Cardiac septum (tissue), 1 donor: ENCODE data around the gene GRIK4. TPM values are rescaled to one million over a fixed set of nuclear protein-coding genes. Genes with fewer than 3 reads are reported as not detected.
A peak's percentile ranks its signal among the peaks of the same experiment; 100 is the strongest.

Source experiments
- DNase-seq: peaks from one replicate; pipeline ENCODE4 v3.0.0-alpha.2; 2020; ENCODE audit warnings: low spot score
- intact Hi-C: fragments of 100-400 bp; cut with DNase I; formaldehyde crosslinking; loops from one replicate; pipeline ENCODE4 v1.14.0; 2022
- total RNA-seq: library from RNA; stranded (reverse); fragmentation: NEBNext Ultra II Directional; extraction: Animal tissue kit (Norgen Biotek cat#: 25700); gene quantifications from one replicate; pipeline ENCODE4 v1.2.1, GENCODE V29; 2021
- donor health status: DM: no; HTN: no; CAD: no.

Gene GRIK4
- total RNA-seq, 1 donor from 2014 or later: 0.40 TPM

DNA sequence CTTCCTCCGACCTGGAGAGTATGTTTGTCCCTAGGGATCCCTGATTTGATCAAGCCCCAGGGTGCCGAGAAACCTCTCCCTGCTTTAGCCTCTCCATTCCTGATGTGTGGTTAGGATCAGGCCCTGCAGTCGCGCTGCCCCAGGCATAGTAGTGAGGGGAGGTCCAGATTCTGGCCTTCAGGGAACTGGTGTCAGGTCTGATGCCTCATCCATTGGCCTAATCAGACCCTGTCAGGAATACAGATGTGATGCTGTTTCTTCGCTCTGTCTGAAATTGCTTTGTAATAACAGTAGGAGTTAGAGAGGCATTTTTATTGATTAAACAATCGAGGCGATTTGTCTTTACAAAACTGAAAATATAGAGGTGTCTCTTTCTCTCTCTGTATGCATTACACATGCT lies 75.2 kb downstream of the GRIK4 start:
- no peak for DNase-seq
- intact Hi-C loops: no loop called here

DNA sequence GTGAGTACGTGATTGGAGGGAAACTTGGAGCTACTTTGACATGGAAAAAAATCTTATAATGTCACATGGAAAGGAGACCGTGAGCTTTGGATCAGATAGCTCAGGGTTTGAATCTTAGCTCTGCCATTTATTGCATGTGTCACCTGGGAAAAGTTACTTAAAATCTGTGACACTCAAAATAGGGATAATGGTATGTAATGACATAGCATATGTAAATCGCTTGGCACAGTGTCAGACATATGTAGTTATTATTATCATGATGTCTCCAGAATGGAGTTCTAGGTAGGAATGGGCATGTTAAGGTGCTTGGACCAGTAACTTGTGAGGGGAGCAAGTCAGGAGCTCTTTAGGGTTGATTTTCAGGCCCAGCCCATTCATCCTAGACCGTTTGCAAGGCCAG lies 75.8 kb downstream of the GRIK4 start:
- DNase-seq: no peak
- intact Hi-C loops: no loop called here

DNA sequence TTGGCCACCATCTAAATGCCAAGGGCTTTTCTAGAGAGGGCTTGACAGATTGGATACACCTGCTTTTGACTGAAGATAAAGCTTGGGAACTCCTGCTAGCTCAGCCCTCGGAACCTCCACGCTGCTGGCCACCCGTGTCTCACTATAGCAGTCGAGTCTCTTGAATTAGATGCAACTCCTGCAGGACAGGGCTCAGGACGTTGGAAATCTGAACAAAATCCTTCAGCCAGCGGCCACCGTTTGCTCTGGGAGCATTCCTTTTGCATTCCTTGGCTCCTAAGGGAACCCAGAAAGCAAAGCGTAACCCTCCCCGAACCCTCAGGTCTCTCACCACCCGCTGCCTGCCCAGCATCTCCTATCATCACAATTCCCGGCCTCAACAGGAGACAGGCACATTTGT lies 77.8 kb downstream of the GRIK4 start:
- DNase-seq: peak; percentile 47
- intact Hi-C loops: no loop called here

DNA sequence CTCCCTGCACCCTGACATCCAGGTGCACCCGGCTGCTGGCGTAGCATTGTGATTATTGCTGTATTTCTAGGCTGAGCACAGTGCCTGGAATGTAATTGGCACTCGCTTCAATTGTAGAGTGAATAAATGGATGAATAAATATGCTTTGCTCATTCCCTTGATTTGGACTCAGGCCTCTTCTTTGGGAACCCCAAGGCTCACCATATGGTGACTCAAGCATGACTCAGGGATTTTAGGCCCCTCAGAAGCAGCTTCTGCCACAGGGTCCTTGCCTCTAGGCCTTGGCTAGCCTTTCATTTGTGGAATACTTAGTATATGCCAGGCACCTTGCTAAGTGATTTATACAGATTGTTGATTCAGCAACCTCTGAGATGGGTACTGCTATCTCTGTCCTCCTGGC lies 78.9 kb downstream of the GRIK4 start:
- intact Hi-C loops: no loop called here
- peak; percentile 35 for DNase-seq

- intact Hi-C loops: no loop called here
- peak; percentile 49 for DNase-seq
These were observed 83.2 kb downstream of the GRIK4 start for GRCh38 chr11:120594746-120595145.

DNA sequence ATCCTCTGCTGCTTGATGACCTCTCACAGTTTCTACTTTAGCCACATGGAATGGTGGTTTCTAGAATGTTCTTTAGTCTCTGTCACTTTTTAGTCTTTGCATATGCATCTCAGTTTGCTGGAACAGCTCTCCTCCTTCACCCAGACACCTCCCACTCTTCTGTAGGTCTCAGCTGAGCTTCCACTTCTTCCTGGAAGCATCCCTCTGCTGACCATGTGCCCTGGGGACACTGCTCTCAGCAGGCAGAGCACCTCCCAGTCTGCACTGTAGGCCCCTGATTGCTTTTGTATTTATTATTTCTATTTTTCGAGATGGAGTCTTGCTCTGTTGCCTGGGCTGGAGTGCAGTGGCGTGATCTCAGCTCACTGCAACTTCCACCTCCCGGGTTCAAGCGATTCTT lies 84.0 kb downstream of the GRIK4 start:
- peak; percentile 55 for DNase-seq
- intact Hi-C loops: no loop called here

- intact Hi-C loops: no loop called here
- DNase-seq: no peak
These were observed 86.0 kb downstream of the GRIK4 start for GRCh38 chr11:120597250-120598215.

GRCh38 chr11:120598517-120599257 lies 87.1 kb downstream of the GRIK4 start:
- DNase-seq: no peak
- intact Hi-C loops: no loop called here

DNA sequence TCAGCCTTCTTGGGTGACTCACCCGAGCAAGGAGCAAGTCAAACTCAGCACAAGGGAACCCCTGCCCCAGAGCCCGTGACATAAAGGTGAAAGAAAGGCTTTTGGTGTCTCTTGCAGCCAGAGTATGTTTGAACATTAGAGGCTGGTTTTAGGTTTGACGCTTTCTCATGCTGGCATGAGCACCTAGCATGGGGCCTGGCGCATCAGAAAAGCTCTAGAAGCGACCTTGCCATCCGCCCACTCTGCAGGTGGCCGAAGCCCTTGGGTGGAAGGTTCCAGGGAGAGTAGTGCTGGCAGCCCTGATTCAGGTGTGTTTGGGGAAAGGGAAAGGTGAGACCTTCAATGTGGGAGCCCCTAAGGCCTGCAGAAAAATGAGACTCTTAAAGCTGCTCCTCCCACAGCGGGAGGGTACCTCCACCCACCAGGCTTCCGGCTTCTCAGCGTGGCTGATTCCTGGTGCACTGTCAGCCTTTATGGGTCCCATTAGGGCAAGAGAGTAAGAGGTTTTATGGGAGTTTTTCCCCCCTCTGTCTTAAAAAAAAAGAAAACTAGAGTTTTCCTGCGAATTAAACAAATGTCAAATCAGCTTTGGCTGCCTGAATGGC lies 88.4 kb downstream of the GRIK4 start:
- intact Hi-C loops: no loop called here

DNA sequence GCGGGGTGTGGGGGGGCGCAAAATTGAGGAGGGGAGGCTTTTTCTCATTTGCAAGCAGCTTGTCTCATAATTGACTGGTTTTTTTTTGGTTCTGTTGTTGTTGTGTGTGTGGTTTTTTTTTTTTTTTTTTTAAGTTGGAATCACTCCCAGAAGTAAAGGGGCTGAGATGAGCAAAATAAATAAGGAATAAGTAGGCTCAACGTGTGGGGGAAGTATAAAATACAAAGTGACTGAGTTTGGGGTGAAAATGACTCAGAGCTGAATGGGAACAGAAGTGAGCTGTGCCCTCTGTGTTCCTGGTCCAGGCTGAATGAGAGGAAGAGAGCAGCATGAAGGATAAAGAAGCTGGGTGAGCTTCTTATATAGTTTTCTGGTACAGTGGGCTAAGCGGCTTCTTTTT lies 90.0 kb downstream of the GRIK4 start:
- no peak for DNase-seq
- intact Hi-C loops: no loop called here

More for the DNA sequence above, 88.4 kb downstream of the GRIK4 start:
- DNase-seq: peak; percentile 55

DNA sequence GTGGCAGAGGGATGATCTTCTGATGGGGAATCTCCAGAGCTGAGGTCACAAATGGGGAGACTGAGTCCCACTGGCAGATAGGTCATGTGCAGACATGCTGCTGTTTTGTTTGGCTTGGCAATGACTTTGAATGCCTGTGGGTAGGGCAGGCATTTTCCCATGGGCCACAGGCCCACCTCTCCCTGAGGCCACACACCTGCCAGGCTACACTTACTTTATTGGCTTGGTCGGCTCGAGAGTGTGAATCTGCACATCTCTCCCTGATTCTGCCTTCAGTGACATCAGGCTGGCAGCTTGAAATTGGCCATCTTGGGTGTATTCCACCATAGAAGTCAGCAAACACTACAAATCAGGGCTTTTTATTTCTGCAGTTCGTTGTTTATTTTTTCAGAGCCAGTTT lies 91.5 kb downstream of the GRIK4 start:
- intact Hi-C loops: no loop called here
- DNase-seq: no peak

GRCh38 chr11:120605469-120605868 lies 93.9 kb downstream of the GRIK4 start:
- DNase-seq: no peak
- intact Hi-C loops: no loop called here

GRCh38 chr11:120606211-120607010 lies 94.9 kb downstream of the GRIK4 start:
- no peak for DNase-seq

DNA sequence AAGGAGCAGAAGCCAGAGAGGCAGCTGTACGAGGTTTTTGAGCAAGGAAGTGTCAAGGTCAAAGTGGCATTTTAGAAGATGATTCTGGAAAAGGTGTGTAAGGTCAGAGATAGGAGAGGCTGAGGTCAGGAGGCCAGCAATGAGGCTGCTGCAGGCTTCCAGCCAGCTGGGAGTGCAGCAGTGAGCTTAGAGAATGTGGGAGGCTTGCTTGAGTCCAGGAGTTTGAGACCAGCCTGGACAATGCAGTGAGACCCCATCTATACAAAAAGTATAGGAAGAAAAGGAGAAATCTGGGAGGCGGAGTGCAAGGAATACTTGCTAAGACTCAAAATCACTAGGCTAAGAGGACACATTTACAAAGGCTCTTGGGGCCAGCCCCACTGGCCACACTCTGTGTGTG lies 96.5 kb downstream of the GRIK4 start:
- intact Hi-C loops: no loop called here
- no peak for DNase-seq

More at GRCh38 chr11:120606211-120607010, 94.9 kb downstream of the GRIK4 start:
- intact Hi-C loops: no loop called here

DNA sequence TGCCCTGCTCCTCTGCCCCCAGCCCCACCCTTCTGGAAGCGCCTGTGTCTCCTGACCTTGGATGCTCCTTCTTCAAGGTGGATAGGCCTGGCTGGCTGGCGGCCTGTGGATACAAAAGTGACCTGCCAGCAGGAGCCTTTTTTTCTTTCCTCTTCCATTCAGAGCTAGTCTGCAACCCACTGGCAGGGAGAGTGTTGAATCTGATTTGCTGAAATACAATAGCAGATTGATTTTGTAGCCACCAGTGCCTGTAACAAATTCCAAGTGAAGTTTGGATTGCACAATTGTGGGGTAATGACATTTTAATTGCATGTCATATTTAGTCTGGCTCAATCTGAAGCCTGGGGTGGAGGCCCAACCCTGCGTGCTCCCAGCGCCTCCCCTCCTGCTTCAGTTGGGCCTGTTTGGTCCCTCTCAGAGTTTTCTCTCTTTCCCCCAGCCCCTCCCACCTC lies 97.2 kb downstream of the GRIK4 start:
- no peak for DNase-seq
- intact Hi-C loops: no loop called here

GRCh38 chr11:120610111-120610510 lies 98.6 kb downstream of the GRIK4 start:
- intact Hi-C loops: no loop called here
- no peak for DNase-seq

GRCh38 chr11:120611581-120611980 lies 100.0 kb downstream of the GRIK4 start:
- intact Hi-C loops: no loop called here
- no peak for DNase-seq

- DNase-seq: no peak
These were observed 101.1 kb downstream of the GRIK4 start for GRCh38 chr11:120612513-120613263.

More at GRCh38 chr11:120612513-120613263, 101.1 kb downstream of the GRIK4 start:
- intact Hi-C loops: no loop called here
